ENCODE measurements around the gene RAI1. TPM values are rescaled to one million over a fixed set of nuclear protein-coding genes. Genes with fewer than 3 reads are reported as not detected.

RAI1 gene
- total and polyA plus RNA-seq, 9 donors: 1.5 to 57.7 (median 35.3) TPM

DNA sequence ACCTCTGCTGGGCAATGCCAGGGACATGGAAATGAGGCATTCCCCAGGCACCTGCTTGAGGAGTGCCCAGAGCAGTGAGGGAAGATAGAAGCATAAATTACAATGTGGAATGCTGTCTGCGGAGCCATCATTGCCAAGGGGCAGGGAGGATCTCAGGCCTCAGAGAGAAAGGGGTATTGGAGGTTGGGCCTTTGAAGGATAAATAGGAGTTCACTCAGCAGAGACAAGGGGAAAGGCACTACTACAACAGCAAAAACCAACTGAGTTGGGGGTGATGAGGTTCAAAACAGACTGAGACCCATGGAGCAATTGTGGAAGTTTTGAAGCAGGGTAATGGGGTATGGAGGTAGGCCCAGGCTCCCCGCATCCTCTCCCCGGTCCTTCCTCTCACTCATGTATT is 122.7 kb downstream of the RAI1 start:
- Histone ChIP-seq H3K27ac (no peak overlapping the region), H3K27me3 (no peaks in the 10 kb centered on the region), H3K36me3 (no peaks in the 10 kb centered on the region), H3K4me1 (ENCODE audit: insufficient read depth) (no peaks in the 10 kb centered on the region), H3K9me3 (no peaks in the 10 kb centered on the region), H3K4me3 (no peak overlapping the region)
- 93 to 98% (median 97%) methylated on average over 3 of the region's 3 CpGs for WGBS, 3 donors
- intact Hi-C loops (cut with DNase I): loop anchor here in 2 of 4 donors (2.0 to 10.0 kb wide), 3 partner anchors 47 to 119 kb away; partner anchors contain the start of gene RAI1 (in 1 of the 2)
- no peak for TF ChIP-seq POLR2A (IDR thresholded peaks at IDR 0.05)
- TF ChIP-seq EP300 (IDR thresholded peaks at IDR 0.05): no peak
- TF ChIP-seq, protein P1, sequence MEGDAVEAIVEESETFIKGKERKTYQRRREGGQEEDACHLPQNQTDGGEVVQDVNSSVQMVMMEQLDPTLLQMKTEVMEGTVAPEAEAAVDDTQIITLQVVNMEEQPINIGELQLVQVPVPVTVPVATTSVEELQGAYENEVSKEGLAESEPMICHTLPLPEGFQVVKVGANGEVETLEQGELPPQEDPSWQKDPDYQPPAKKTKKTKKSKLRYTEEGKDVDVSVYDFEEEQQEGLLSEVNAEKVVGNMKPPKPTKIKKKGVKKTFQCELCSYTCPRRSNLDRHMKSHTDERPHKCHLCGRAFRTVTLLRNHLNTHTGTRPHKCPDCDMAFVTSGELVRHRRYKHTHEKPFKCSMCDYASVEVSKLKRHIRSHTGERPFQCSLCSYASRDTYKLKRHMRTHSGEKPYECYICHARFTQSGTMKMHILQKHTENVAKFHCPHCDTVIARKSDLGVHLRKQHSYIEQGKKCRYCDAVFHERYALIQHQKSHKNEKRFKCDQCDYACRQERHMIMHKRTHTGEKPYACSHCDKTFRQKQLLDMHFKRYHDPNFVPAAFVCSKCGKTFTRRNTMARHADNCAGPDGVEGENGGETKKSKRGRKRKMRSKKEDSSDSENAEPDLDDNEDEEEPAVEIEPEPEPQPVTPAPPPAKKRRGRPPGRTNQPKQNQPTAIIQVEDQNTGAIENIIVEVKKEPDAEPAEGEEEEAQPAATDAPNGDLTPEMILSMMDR (IDR thresholded peaks at IDR 0.05): no peak
- no peak for DNase-seq

DNA sequence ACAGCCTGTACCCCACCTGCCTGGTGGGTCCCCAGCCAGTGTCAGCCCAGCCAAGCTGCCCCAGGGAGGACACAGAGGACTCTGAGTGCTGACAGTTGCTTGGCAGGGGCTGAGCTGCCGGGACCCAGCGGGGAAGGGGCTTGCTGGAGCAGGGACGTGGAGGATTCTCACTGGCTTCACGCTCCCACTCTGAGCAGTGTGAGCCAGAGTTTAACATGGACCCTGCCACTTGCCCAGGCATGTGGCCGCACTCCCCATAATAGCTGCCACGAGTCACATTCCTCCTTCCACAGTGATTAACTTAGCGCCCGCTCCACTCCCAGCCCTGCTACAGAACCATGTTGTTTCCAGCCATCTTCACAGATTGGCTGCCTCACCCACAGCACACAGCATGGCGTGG is 124.3 kb downstream of the RAI1 start:
- no peaks in the 10 kb centered on the region for H3K27me3 ChIP-seq
- H3K9me3 ChIP-seq: no peaks in the 10 kb centered on the region
- intact Hi-C loops (cut with DNase I): loop anchor here in 2 of 4 donors (2.0 to 10.0 kb wide), 3 partner anchors 49 to 121 kb away; partner anchors contain the start of gene RAI1 (in 1 of the 2)
- H3K4me1 ChIP-seq (ENCODE audit: insufficient read depth): peaks cover 3% of the 10 kb centered on the region
- TF ChIP-seq, protein P1 (IDR thresholded peaks at IDR 0.05): no peak
- TF ChIP-seq POLR2A (IDR thresholded peaks at IDR 0.05) (no peak), EP300 (IDR thresholded peaks at IDR 0.05) (no peak)
- no peak overlapping the region for H3K4me3 ChIP-seq
- DNase-seq: no peak
- 87 to 90% (median 87%) methylated on average over 9 of the region's 9 CpGs for WGBS, 3 donors
- H3K36me3 ChIP-seq: no peaks in the 10 kb centered on the region
- no peak overlapping the region for H3K27ac ChIP-seq

DNA sequence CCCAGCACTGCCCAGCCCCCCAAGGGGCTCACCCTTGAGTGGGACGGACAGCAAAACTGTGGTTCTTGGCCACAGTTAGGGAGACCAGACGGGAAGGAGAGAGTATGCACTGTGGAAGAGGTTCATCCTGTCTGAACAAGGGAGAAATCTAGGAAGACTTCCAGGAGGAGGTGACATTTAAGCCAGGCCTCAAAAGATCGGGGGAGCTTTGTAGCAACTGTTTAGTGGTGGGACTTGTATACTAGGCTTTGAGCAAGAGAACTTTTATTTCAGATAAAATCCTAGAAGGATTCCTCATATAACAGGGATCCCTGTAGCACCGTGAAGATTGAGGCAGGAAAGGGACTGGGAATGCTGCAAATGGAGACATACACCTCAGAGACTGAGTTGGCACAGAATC is 124.8 kb downstream of the RAI1 start:
- Histone ChIP-seq H3K36me3 (no peaks in the 10 kb centered on the region), H3K4me1 (ENCODE audit: insufficient read depth) (peaks cover 7% of the 10 kb centered on the region), H3K9me3 (no peaks in the 10 kb centered on the region), H3K27me3 (no peaks in the 10 kb centered on the region), H3K27ac (no peak overlapping the region), H3K4me3 (no peak overlapping the region)
- 88 to 96% (median 92%) methylated on average over 4 of the region's 4 CpGs for WGBS, 3 donors
- no peak for DNase-seq
- TF ChIP-seq EP300 (IDR thresholded peaks at IDR 0.05): no peak
- TF ChIP-seq, protein P1 (IDR thresholded peaks at IDR 0.05): no peak
- no peak for TF ChIP-seq POLR2A (IDR thresholded peaks at IDR 0.05)
- intact Hi-C loops (cut with DNase I): loop anchor here in 2 of 4 donors (10.0 kb wide), 2 partner anchors 111 to 121 kb away; partner anchors contain the start of gene RAI1 (in 1 of the 2)

DNA sequence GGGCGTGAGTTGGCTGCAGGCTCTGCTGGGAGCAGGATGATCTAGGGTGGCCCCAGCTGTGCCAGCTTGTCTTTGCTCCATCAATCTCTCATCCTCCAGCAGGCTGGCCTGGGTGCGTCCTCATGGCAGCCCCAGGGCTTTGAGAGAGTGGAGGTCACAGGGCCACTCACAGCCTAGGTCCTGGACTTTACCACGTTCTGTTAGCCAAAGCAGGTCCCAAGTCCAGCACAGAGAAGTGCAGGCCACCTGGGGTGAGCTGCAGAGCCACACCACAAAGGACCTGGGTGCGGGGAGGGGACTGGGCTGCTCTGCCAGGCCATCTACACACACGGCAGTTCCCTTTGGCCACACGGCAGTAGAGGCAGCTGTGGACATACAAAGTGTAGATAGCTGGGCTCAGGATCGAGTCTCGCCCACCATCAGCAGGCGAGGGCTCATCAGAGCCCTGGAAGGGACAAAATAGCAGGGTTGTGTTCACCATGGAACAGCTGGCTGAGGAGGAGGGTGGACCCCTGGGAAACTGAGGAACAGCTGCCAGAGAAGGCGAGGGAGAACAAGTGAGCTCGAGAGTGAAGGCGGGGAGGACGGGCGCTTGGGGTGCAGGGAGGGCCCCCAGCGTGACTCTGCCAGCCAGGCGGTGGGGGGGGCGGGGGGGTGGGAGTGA is 125.5 kb downstream of the RAI1 start:
- TF ChIP-seq, protein P1 (IDR thresholded peaks at IDR 0.05): no peak
- TF ChIP-seq POLR2A (IDR thresholded peaks at IDR 0.05) (no peak), EP300 (IDR thresholded peaks at IDR 0.05) (no peak)
- Histone ChIP-seq H3K36me3 (no peaks in the 10 kb centered on the region), H3K27me3 (no peaks in the 10 kb centered on the region), H3K27ac (no peak overlapping the region), H3K4me1 (ENCODE audit: insufficient read depth) (peaks cover 11% of the 10 kb centered on the region), H3K4me3 (no peak overlapping the region), H3K9me3 (no peaks in the 10 kb centered on the region)
- intact Hi-C loops (cut with DNase I): loop anchor here in 2 of 4 donors (10.0 kb wide), 2 partner anchors 112 to 122 kb away; partner anchors contain the start of gene RAI1 (in 1 of the 2)
- DNase-seq: no peak
- WGBS, 3 donors: 86 to 89% (median 88%) methylated on average over 16 to 17 of the region's 17 CpGs

Data from ovary (tissue), 9 donors.